ENCODE measurements around the gene NCSTN.

- TF ChIP-seq CTCF (IDR thresholded peaks at IDR 0.05) (no peak), POLR2AphosphoS5 (IDR thresholded peaks at IDR 0.05; ENCODE audit: insufficient read depth in 1 of 2, low read depth in 1 of 2) (no peak), POLR2A (IDR thresholded peaks at IDR 0.05) (no peak)
These were observed 17.1 kb downstream of the NCSTN start for GRCh38 chr1:160360227-160360695.
